AG09319 (cell line): Measurements from ENCODE around the gene NAA25.
"Not testable (repeated sequence)": the region's sequence is repeated elsewhere in the genome, so short reads cannot be mapped to it uniquely, and the experiment has no call there.

ENCODE experiments used
- DNase-seq: peaks from one replicate; pipeline ENCODE4 v3.0.0-alpha.2; 2010; ENCODE audit warnings: low read depth; ENCODE audit errors: extremely low read depth
- TF ChIP-seq, protein P1 (sequence below): IDR thresholded peaks from 2 replicates; pipeline ENCODE4 v1.5.1; 2011; ENCODE audit warnings: low read depth, mild to moderate bottlenecking, inconsistent platforms, low read length, moderate library complexity

The NAA25 gene

GRCh38 chr12:112005419-112006395 lies 102.9 kb downstream of the NAA25 start:
- DNase-seq, result no peak
- TF ChIP-seq, protein P1, sequence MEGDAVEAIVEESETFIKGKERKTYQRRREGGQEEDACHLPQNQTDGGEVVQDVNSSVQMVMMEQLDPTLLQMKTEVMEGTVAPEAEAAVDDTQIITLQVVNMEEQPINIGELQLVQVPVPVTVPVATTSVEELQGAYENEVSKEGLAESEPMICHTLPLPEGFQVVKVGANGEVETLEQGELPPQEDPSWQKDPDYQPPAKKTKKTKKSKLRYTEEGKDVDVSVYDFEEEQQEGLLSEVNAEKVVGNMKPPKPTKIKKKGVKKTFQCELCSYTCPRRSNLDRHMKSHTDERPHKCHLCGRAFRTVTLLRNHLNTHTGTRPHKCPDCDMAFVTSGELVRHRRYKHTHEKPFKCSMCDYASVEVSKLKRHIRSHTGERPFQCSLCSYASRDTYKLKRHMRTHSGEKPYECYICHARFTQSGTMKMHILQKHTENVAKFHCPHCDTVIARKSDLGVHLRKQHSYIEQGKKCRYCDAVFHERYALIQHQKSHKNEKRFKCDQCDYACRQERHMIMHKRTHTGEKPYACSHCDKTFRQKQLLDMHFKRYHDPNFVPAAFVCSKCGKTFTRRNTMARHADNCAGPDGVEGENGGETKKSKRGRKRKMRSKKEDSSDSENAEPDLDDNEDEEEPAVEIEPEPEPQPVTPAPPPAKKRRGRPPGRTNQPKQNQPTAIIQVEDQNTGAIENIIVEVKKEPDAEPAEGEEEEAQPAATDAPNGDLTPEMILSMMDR, result no peak

GRCh38 chr12:112004041-112004440 lies 104.5 kb downstream of the NAA25 start:
- TF ChIP-seq, protein P1, result no peak
- no peak for DNase-seq

GRCh38 chr12:112001576-112001975 lies 107.0 kb downstream of the NAA25 start:
- TF ChIP-seq, protein P1, result no peak
- no peak for DNase-seq

GRCh38 chr12:112000820-112001219 lies 107.8 kb downstream of the NAA25 start:
- TF ChIP-seq, protein P1, result no peak
- no peak for DNase-seq

DNA sequence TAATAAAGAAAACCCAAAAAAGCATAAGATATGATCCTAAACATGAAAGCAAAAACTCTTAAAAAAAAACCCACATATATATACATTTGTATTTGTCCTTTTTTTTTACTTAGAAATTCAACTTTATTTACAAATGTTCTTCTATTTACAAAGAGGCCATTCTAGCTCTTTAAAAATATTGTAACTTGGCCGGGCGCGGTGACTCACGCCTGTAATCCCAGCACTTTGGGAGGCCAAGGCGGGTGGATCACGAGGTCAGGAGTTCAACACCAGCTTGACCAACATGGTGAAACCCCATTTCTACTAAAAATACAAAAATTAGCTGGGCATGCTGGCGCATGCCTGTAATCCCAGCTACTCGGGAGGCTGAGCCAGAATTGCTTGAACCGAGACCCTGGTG lies 109.5 kb downstream of the NAA25 start:
- DNase-seq, result not testable (repeated sequence)

DNA sequence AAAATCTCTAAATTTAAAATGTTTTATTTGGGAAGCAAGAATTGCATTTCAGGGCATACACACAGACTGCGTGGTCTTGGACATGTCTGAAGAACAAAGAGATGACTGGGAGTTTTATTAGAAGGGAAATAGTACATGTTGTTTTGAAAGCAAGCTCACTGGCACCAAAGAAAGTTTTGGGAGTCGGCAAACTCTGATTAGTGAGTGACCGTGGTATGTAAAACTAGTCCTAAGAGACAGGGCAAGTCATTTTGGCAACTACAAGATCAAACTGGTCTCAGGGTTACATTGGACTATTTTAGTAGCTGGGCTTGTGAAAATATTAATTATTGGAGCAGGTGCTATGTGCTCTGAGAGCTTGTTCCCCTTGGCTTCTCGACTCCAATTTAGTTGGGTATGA lies 110.6 kb downstream of the NAA25 start:
- TF ChIP-seq, protein P1, result no peak
- DNase-seq, result no peak

- TF ChIP-seq, protein P1, result no peak
- DNase-seq, result no peak
Measured at GRCh38 chr12:111997300-111997699, 111.3 kb downstream of the NAA25 start.
